ENCODE measurements around the gene PMM2. TPM values are rescaled to one million over a fixed set of nuclear protein-coding genes. Genes with fewer than 3 reads are reported as not detected.
A peak's percentile ranks its signal among the peaks of the same experiment; 100 is the strongest.

PMM2 gene
- total RNA-seq, 4 donors from 2014 or later, result 26.2 to 114 (median 58.5) TPM

GRCh38 chr16:8773537-8773936 lies 24.1 kb upstream of the PMM2 start:
- H3K9me3 ChIP-seq, result no peaks in the 10 kb centered on the region
- in situ Hi-C loops (cut with MboI; ENCODE audit: low pct_ligation_motif_present in 1 of 4, low pct_unique_long_range_greater_than_20kb in 1 of 4, low sequenced_read_pairs in 3 of 4) (no loop called here), intact Hi-C loops (cut with DNase I; ENCODE audit: low total_unique reads) (no loop called here)
- WGBS, 2 donors (ENCODE audit: low coverage in 1 of 2), result 68 to 69% methylated on average over 3 of the region's 3 CpGs
- no peaks in the 10 kb centered on the region for H3K4me1 ChIP-seq
- DNase-seq, result no peak
- H3K36me3 ChIP-seq, result no peaks in the 10 kb centered on the region
- H3K4me3 ChIP-seq, result no peak overlapping the region
- TF ChIP-seq POLR2AphosphoS5 (IDR thresholded peaks at IDR 0.05), result no peak
- no peak for TF ChIP-seq CTCF (IDR thresholded peaks at IDR 0.05)
- TF ChIP-seq EP300 (IDR thresholded peaks at IDR 0.05; ENCODE audit: low read depth), result no peak
- no peak for TF ChIP-seq POLR2A (IDR thresholded peaks at IDR 0.05)
- H3K27me3 ChIP-seq, result no peaks in the 10 kb centered on the region
- H3K27ac ChIP-seq, result no peak overlapping the region

DNA sequence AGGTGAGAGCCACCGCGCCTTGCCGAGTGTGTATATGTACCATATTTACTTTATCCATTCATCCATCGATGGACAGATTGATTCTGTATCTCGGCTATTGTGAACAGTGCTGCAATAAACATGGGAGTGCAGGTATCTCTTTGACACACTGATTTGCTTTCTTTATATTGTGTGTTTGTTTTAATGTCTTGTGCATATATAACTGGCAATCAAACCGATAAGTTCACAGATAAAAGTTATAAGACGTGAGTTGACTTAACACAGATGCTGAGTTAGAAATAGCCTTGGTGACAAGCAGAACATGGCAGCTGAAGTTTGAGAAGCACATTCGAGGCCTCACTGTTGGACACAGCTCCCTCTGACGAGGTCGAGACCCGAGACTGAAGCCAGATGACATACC lies 23.4 kb upstream of the PMM2 start:
- DNase-seq, result no peak

GRCh38 chr16:8775359-8775758 lies 22.3 kb upstream of the PMM2 start:
- DNase-seq, result no peak
- TF ChIP-seq POLR2A (IDR thresholded peaks at IDR 0.05) (no peak), POLR2AphosphoS5 (IDR thresholded peaks at IDR 0.05) (no peak)
- in situ Hi-C loops (cut with MboI; ENCODE audit: low pct_ligation_motif_present in 1 of 4, low pct_unique_long_range_greater_than_20kb in 1 of 4, low sequenced_read_pairs in 3 of 4), result loop anchor here in 2 of 4 donors (25.0 kb wide), 1 partner anchor 213 kb away; no protein-coding TSS in a partner anchor
- Histone ChIP-seq H3K27ac (no peak overlapping the region), H3K9me3 (no peaks in the 10 kb centered on the region), H3K4me3 (no peak overlapping the region), H3K4me1 (no peaks in the 10 kb centered on the region), H3K27me3 (no peaks in the 10 kb centered on the region), H3K36me3 (no peaks in the 10 kb centered on the region)
- intact Hi-C loops (cut with DNase I; ENCODE audit: low total_unique reads), result no loop called here
- WGBS, 2 donors (ENCODE audit: low coverage in 1 of 2), result 80% methylated on average over 1 of the region's 1 CpG; no CpG with 5 or more reads in 1 of the 2 donors

More for the DNA sequence above, 23.4 kb upstream of the PMM2 start:
- 40 to 63% methylated on average over 5 to 11 of the region's 11 CpGs for WGBS, 2 donors (ENCODE audit: low coverage in 1 of 2)
- in situ Hi-C loops (cut with MboI; ENCODE audit: low pct_ligation_motif_present in 1 of 4, low pct_unique_long_range_greater_than_20kb in 1 of 4, low sequenced_read_pairs in 3 of 4) (no loop called here), intact Hi-C loops (cut with DNase I; ENCODE audit: low total_unique reads) (no loop called here)
- Histone ChIP-seq H3K27ac (no peak overlapping the region), H3K27me3 (no peaks in the 10 kb centered on the region), H3K4me3 (no peak overlapping the region), H3K36me3 (no peaks in the 10 kb centered on the region), H3K4me1 (no peaks in the 10 kb centered on the region), H3K9me3 (no peaks in the 10 kb centered on the region)
- no peak for TF ChIP-seq EP300 (IDR thresholded peaks at IDR 0.05; ENCODE audit: low read depth)
- TF ChIP-seq POLR2A (IDR thresholded peaks at IDR 0.05), result no peak
- TF ChIP-seq CTCF (IDR thresholded peaks at IDR 0.05), result no peak
- no peak for TF ChIP-seq POLR2AphosphoS5 (IDR thresholded peaks at IDR 0.05)

GRCh38 chr16:8776129-8776584 lies 21.5 kb upstream of the PMM2 start:
- in situ Hi-C loops (cut with MboI; ENCODE audit: low pct_ligation_motif_present in 1 of 4, low pct_unique_long_range_greater_than_20kb in 1 of 4, low sequenced_read_pairs in 3 of 4) (loop anchor here in 2 of 4 donors (25.0 kb wide), 1 partner anchor 214 kb away; no protein-coding TSS in a partner anchor), intact Hi-C loops (cut with DNase I; ENCODE audit: low total_unique reads) (no loop called here)
- H3K27ac ChIP-seq, result no peak overlapping the region
- no peaks in the 10 kb centered on the region for H3K9me3 ChIP-seq
- DNase-seq, result peak; percentile 23
- no peak for TF ChIP-seq POLR2A (IDR thresholded peaks at IDR 0.05)
- no peak for TF ChIP-seq EP300 (IDR thresholded peaks at IDR 0.05; ENCODE audit: low read depth)
- TF ChIP-seq POLR2AphosphoS5 (IDR thresholded peaks at IDR 0.05), result no peak
- TF ChIP-seq CTCF (IDR thresholded peaks at IDR 0.05), result no peak
- H3K4me3 ChIP-seq, result no peak overlapping the region
- no peaks in the 10 kb centered on the region for H3K36me3 ChIP-seq
- WGBS, 2 donors (ENCODE audit: low coverage in 1 of 2), result 68% methylated on average over 12 of the region's 12 CpGs; no CpG with 5 or more reads in 1 of the 2 donors
- no peaks in the 10 kb centered on the region for H3K4me1 ChIP-seq
- no peaks in the 10 kb centered on the region for H3K27me3 ChIP-seq

DNA sequence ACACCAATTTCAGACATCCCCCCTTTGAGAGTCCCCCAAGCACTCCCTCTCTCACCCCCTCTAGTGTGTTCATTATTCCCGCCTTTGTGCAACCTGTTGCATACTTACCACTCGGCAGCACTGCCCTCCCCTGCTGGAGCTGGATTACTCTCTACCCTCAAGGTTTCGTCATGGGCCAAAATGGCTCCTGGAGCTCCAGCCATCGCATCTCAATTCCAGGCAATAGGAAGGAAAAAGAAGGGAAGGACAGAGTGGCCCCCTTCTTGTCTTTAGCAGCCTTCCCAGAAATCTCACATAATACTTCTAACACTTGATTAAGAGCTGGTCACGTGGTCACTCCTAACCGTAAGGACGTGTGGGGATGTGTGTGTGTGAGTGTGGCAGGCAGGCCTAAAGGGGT lies 20.4 kb upstream of the PMM2 start:
- Histone ChIP-seq H3K36me3 (no peaks in the 10 kb centered on the region), H3K27ac (no peak overlapping the region), H3K4me1 (no peaks in the 10 kb centered on the region), H3K9me3 (no peaks in the 10 kb centered on the region), H3K27me3 (no peaks in the 10 kb centered on the region), H3K4me3 (no peak overlapping the region)
- TF ChIP-seq EP300 (IDR thresholded peaks at IDR 0.05; ENCODE audit: low read depth), result no peak
- TF ChIP-seq CTCF (IDR thresholded peaks at IDR 0.05), result no peak
- no peak for TF ChIP-seq POLR2AphosphoS5 (IDR thresholded peaks at IDR 0.05)
- TF ChIP-seq POLR2A (IDR thresholded peaks at IDR 0.05), result no peak
- DNase-seq, result no peak
- 60 to 93% methylated on average over 1 to 7 of the region's 7 CpGs for WGBS, 2 donors (ENCODE audit: low coverage in 1 of 2)
- intact Hi-C loops (cut with DNase I; ENCODE audit: low total_unique reads), result no loop called here
- in situ Hi-C loops (cut with MboI; ENCODE audit: low pct_ligation_motif_present in 1 of 4, low pct_unique_long_range_greater_than_20kb in 1 of 4, low sequenced_read_pairs in 3 of 4), result loop anchor here in 2 of 4 donors (25.0 kb wide), 1 partner anchor 215 kb away; no protein-coding TSS in a partner anchor

Data from transverse colon (tissue), 4 donors.